Measurements from ENCODE around the gene SLC26A3. TPM values are rescaled to one million over a fixed set of nuclear protein-coding genes. Genes with fewer than 3 reads are reported as not detected.
A peak's percentile ranks its signal among the peaks of the same experiment; 100 is the strongest.

Gene SLC26A3
- total RNA-seq, 1 experiment from 2014 or later = not detected

DNA sequence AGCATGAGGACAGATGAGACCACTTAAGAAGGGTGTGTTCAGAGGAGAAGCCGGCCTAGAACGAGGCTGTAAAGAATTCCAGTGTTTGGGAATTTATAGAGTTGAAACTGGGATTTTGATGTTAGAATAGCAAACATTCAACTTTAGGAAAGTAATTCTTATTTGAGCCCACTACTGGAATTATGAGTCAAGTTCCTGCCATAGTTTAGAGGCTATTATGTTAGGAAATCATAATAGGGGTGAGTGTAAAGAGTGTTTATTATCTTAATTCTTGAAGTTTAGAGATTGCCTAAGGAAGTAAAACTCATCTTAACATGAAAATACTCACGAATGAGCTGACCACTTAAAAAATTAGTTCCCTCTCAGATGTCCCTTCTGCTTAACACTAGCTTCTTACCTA, 57.0 kb downstream of the SLC26A3 start:
- Histone ChIP-seq H3K36me3 (replicated peaks; ENCODE audit: control insufficient read depth, insufficient read depth, low read length) (peaks cover 2% of the 10 kb centered on the region), H3K4me3 (ENCODE audit: insufficient read depth, low read depth, low read length) (no peak overlapping the region)
- DNase-seq = no peak

DNA sequence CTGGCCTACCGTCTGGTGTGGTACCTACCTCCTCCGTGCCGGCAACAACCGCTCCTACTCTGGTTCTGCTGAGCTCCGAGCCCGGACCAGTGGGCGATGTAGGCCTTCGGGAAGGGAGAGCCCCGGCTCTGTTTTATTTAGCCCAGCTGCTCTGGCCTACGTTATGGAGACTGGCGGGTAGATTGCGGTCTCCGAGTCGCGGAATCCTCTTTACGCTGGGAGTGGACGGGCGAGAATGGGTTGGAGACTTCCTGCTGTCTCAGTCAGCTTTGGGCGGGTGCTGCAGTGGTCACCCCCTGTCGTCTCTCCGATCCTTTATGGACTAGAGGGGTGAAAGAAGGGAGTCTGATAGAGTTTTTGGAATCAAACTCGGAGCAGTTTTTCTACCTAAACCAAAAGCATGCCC, 58.7 kb downstream of the SLC26A3 start:
- H3K4me3 ChIP-seq (ENCODE audit: insufficient read depth, low read depth, low read length) = peak overlapping the region; percentile 99
- DNase-seq = no peak

More for the DNA sequence above, 57.0 kb downstream of the SLC26A3 start:
- no peaks in the 10 kb centered on the region for H3K27me3 ChIP-seq (ENCODE audit: control insufficient read depth, insufficient read depth, low read length)

DNA sequence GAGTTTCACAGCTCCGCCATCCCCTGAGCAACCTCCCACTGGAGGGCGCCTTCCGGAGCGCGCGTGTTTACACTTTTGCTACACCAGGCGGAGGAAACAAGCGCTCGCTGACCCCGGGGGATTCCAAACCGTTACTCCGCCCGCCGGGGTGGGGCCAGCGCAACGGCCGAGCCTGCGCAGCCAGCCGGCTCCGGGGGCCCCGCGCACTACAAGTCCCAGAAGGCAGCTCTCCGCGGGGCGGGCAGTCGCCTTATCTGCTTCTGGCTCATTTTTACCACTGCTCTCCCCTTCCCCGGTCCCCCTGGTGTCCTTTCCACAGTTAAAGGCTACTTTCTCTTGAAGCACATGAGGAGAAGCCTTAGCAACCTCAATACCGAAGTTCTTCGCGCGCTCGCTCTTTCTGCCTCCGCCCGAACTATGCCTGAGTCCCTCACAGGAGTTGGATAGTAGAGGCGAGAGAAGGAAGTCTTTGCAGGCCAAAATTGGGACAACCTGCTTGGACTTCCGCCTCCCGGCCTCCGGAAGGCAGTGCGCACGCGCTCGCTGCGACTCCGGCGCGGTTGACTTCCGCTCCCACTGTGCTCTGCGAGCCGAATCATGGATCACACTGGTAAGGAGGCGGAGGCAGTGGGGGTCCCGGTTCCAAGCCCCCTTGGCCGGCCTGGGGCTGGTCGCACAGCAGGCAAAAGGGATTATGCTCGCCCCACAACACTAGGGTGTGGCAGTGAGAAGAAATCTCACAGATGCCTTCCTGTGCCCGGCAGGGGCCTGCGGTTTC, 59.3 kb downstream of the SLC26A3 start, which contains the start of gene CBLL1:
CBLL1 (plus strand) TSS at position 576 of the 778 bp plus-strand sequence; CDS start at position 598, 22 bp downstream.
- DNase-seq = peak; percentile 91
- Histone ChIP-seq H3K27me3 (ENCODE audit: control insufficient read depth, insufficient read depth, low read length) (peaks cover 3% of the 10 kb centered on the region; the same call in 1 of the 2 replicates), H3K4me3 (ENCODE audit: insufficient read depth, low read depth, low read length) (peak within 1 kb of the TSS; percentile 99), H3K36me3 (replicated peaks; ENCODE audit: control insufficient read depth, insufficient read depth, low read length) (no peaks in the 10 kb centered on the region)

More for the DNA sequence above, 58.7 kb downstream of the SLC26A3 start:
- H3K36me3 ChIP-seq (replicated peaks; ENCODE audit: control insufficient read depth, insufficient read depth, low read length) = no peaks in the 10 kb centered on the region
- H3K27me3 ChIP-seq (ENCODE audit: control insufficient read depth, insufficient read depth, low read length) = peaks cover 3% of the 10 kb centered on the region; the same call in 1 of the 2 replicates

DNA sequence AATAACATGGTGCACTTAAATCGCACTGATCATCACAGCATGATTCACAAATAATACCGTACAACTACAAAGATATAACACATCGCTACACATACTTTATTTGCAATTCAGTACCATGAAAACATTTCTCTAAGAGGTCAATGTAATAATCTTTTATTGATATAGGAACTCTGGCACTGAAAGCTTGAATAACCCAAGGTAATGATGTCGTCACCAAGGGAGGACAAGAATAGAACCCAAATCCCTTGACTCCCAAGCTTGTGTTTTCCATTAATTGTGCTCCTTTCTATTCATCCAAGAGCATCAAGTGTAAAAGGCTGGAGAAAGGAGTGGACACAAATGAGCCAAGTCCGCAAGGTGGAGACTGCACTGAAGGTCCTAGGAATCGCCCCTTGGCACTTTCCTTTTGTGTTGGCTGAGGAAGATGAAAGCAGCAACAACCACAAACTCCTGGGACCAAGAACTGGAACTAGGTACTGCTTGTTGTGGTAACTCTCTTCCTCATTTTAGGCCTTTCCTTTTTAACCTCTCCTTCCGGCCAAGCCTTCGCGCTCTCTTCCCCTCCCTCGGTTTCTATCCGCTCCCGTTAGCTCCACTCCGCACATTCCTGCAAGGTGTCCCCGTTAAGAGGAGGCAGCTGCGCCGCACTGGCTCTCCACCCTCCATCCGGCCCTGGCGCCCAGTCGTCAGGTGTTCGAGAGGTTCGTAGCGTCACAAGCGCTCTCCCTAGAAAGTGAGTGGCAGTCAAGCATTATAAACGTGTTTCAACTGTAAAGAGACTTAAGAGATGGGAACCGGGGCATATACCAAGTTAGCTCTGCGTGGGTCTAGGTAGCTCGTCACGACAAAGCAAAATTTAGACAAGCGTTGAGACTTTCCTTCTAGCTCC, 60.1 kb downstream of the SLC26A3 start:
- Histone ChIP-seq H3K27me3 (ENCODE audit: control insufficient read depth, insufficient read depth, low read length) (peaks cover 3% of the 10 kb centered on the region; the same call in 1 of the 2 replicates), H3K4me3 (ENCODE audit: insufficient read depth, low read depth, low read length) (peak overlapping the region; percentile 99), H3K36me3 (replicated peaks; ENCODE audit: control insufficient read depth, insufficient read depth, low read length) (no peaks in the 10 kb centered on the region)
- peak; percentile 65 for DNase-seq

DNA sequence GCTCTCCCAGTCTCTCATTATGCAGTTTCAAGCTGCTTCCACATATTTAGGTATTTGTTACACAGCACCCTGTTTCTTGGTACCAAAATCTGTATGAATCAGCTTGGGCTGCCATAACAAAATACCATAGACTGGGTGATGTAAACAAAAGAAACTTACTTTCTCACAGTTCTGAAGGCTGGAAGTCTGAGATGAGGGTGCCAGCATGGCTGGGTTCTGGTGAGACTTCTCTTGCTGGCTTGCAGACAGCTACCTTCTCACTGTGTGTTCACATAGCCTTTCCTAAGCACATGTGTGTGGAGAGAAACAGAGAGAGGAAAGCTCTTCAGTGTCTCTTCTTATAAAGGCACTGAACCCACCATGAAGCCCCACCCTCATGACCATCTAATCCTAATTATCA, 74.7 kb downstream of the SLC26A3 start:
- DNase-seq = no peak
- no peaks in the 10 kb centered on the region for H3K27me3 ChIP-seq (ENCODE audit: control insufficient read depth, insufficient read depth, low read length)
- no peak overlapping the region for H3K4me3 ChIP-seq (ENCODE audit: insufficient read depth, low read depth, low read length)
- H3K36me3 ChIP-seq (replicated peaks; ENCODE audit: control insufficient read depth, insufficient read depth, low read length) = no peaks in the 10 kb centered on the region

DNA sequence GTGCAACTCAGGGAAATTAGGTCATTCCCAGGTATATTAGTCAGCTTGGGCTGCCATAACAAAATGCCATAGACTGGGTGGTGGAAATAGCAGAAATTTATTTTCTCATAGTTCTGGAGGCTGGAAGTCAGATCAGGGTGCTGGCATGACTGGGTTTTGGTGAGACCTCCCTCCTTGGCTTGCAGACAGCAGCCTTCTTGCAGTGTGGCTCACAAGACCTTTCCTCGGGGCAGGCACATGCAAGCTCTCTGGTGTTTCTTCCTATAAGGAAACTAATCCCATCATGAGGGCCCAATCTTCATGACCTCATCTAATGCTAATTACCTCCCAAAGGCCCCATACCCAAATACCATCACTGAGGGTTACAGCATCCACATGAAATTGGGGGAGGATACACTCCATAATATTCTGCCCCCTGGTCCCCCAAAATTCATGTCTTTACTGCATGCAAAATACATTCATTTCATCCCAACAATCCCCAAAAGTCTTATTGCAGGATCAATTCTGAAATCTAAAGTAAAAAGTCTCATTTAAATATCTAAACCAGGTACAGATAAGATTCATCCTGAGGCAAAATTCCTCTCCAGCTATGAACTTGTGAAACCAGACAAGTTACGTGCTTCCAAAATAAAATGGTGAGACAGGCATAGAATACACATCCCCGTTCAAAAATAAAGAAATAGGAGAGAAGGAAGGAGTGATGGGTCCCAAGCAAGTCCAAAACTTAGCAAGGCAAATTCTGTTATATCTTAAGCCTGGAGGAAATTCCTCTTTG, 76.5 kb downstream of the SLC26A3 start:
- Histone ChIP-seq H3K36me3 (replicated peaks; ENCODE audit: control insufficient read depth, insufficient read depth, low read length) (no peaks in the 10 kb centered on the region), H3K4me3 (ENCODE audit: insufficient read depth, low read depth, low read length) (no peak overlapping the region), H3K27me3 (ENCODE audit: control insufficient read depth, insufficient read depth, low read length) (no peaks in the 10 kb centered on the region)
- no peak for DNase-seq

DNA sequence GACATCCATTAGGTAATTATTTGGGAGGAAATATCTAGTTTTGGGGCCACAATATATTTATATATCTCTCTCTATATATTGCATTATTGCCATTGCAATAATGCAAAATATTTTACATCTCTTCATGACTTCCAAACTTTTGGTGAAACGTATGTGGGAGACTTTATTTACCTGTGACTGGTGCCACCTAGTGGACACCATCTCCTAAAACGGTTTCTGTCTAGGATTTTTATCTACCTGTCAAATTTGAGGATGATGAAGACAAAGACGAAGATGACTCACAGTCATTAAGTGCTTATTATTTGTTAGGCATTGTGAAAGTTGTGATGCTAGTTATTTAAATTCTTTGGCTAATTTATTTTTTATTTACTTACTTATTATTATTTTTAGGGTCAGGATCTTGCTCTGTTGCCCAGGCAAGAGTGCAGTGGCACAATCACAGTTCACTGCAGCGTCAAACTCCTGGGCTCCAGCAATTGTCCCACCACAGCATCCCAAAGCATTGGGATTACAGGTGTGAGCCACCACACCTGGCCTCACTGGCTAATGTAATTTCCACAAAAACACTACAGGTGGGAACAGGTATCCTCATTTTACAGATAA, 77.8 kb downstream of the SLC26A3 start:
- Histone ChIP-seq H3K27me3 (ENCODE audit: control insufficient read depth, insufficient read depth, low read length) (no peaks in the 10 kb centered on the region), H3K36me3 (replicated peaks; ENCODE audit: control insufficient read depth, insufficient read depth, low read length) (no peaks in the 10 kb centered on the region), H3K4me3 (ENCODE audit: insufficient read depth, low read depth, low read length) (no peak overlapping the region)
- DNase-seq = peak; percentile 61

DNA sequence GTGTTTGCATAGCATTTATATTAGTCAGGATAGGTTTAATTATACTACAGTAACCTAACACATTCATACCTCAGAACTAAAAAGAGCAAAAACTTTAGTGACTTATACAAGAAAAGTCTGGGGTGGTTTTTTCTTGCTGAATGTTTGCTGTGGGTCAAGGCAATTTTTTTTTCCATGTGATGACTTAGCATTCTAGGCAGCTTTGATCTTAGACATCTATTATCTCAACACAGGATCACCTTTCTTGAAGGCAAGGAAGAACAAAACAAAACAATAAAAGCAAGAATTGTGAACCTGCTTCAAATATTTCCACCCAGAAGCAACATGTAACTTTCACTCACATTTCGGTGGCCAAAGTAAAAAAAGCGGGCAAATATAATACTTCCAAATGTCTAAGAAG, 79.8 kb downstream of the SLC26A3 start:
- no peak for DNase-seq
- Histone ChIP-seq H3K27me3 (ENCODE audit: control insufficient read depth, insufficient read depth, low read length) (no peaks in the 10 kb centered on the region), H3K4me3 (ENCODE audit: insufficient read depth, low read depth, low read length) (no peak overlapping the region), H3K36me3 (replicated peaks; ENCODE audit: control insufficient read depth, insufficient read depth, low read length) (no peaks in the 10 kb centered on the region)

DNA sequence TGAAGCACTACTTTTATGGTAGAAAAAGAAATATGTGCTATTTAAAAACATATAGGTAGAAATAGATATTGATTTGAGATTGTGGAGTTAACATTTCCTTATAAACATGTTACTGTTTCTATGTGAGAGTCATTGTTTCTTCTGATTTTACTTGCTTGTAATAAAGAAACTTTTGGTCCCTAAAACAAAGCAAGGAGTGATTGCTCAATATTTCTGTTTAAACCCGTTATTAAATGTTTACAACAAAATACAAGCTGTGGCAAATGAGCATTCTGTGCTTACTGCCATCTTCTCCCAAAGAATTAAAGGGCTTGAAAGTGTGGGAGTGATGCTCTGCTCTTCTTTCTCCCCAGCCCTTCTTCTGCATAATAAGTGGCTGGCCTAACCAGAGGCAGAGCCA, 81.7 kb downstream of the SLC26A3 start:
- no peak for DNase-seq
- Histone ChIP-seq H3K36me3 (replicated peaks; ENCODE audit: control insufficient read depth, insufficient read depth, low read length) (no peaks in the 10 kb centered on the region), H3K4me3 (ENCODE audit: insufficient read depth, low read depth, low read length) (no peak overlapping the region), H3K27me3 (ENCODE audit: control insufficient read depth, insufficient read depth, low read length) (no peaks in the 10 kb centered on the region)

DNA sequence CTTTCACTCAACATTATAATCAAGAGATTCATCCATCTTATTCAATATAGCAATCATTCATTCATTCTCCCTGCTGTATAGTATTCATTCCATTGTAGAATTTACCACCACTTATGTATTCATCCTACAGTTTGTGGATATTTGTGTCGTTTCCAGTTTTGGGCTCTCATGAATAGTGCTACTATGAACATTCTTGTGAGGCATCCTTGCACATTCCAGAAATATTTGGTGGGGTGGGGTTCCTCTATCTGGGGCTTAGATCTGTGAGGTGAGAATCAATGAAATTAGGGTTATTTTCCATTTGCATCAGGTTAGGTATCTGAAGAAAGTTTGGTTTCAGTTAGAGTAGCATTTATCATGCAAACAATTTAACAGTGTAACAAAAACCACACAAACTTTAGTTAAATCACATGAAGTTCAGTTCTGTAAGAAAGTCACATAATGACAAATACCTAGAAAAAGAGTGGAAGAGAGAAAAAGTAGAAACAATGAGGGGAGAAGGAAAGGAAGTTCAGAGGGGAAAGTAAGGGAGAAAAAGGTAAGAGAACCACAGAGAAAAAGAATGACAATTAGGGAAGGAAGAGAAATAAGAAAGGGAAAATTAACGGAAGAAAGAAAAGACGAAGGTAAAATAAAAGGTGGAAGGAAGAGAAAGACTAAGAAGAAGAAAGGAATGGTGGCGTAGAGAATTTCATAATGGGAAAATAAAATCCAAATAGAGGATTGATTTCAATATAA, 84.4 kb downstream of the SLC26A3 start:
- no peaks in the 10 kb centered on the region for H3K36me3 ChIP-seq (replicated peaks; ENCODE audit: control insufficient read depth, insufficient read depth, low read length)
- DNase-seq = no peak

DNA sequence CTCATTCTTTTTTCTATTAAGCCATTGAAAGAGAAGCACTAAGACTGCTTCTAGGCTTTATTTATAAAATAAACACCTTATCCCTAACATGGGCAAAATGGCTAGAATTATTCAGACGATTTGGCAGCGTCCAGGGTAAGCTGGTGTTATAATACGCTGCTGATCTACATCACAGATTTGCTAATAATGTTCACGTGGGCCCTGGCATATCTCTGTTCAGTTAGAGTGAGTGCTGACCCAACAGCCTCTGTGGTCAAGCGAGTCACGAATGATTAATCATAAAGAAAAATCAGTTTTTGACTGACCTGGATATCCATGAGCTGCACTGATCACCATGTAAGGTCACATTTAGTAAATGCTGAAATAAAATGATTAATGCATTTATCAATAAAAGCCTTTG, 87.5 kb downstream of the SLC26A3 start:
- Histone ChIP-seq H3K4me3 (ENCODE audit: insufficient read depth, low read depth, low read length) (no peak overlapping the region), H3K36me3 (replicated peaks; ENCODE audit: control insufficient read depth, insufficient read depth, low read length) (no peaks in the 10 kb centered on the region), H3K27me3 (ENCODE audit: control insufficient read depth, insufficient read depth, low read length) (no peaks in the 10 kb centered on the region)
- no peak for DNase-seq

More for the DNA sequence above, 84.4 kb downstream of the SLC26A3 start:
- no peaks in the 10 kb centered on the region for H3K27me3 ChIP-seq (ENCODE audit: control insufficient read depth, insufficient read depth, low read length)
- no peak overlapping the region for H3K4me3 ChIP-seq (ENCODE audit: insufficient read depth, low read depth, low read length)

All from H7 (cell line).